ENCODE measurements around the gene TMEM106B.

GRCh38 chr7:12233175-12233574 lies 22.1 kb downstream of the TMEM106B start:
- TF ChIP-seq, protein P1, sequence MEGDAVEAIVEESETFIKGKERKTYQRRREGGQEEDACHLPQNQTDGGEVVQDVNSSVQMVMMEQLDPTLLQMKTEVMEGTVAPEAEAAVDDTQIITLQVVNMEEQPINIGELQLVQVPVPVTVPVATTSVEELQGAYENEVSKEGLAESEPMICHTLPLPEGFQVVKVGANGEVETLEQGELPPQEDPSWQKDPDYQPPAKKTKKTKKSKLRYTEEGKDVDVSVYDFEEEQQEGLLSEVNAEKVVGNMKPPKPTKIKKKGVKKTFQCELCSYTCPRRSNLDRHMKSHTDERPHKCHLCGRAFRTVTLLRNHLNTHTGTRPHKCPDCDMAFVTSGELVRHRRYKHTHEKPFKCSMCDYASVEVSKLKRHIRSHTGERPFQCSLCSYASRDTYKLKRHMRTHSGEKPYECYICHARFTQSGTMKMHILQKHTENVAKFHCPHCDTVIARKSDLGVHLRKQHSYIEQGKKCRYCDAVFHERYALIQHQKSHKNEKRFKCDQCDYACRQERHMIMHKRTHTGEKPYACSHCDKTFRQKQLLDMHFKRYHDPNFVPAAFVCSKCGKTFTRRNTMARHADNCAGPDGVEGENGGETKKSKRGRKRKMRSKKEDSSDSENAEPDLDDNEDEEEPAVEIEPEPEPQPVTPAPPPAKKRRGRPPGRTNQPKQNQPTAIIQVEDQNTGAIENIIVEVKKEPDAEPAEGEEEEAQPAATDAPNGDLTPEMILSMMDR (conservative IDR thresholded peaks at IDR 0.05): no peak
- no peak for TF ChIP-seq EZH2 (IDR thresholded peaks at IDR 0.05; ENCODE audit: low read depth)

Data from PC-9 (cell line).